ENCODE measurements around the gene HSPA12A. TPM values are rescaled to one million over a fixed set of nuclear protein-coding genes. Genes with fewer than 3 reads are reported as not detected.

Gene HSPA12A
- total RNA-seq, 4 donors from 2014 or later = 20.2 to 55.1 (median 32.5) TPM

DNA sequence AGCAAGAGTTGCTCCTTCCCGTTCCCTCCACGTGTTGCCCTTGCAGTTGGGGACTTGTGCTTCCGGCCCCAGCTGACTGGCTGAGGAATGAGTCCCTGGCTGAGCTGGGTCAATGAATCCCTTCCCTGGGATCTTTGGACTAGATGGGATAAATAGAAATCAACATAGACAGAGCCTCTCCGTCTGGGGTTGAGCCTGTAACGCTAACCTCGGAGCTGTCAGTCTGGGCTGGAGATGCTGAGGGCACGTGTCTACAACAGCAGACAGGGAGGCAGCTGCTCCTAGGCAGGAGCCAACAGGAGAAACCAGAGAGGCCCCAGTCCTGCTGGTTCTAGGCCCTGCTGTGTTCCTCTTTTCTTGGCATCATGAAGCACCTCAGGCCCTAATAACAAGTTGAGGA, 42.3 kb upstream of the HSPA12A start:
- DNase-seq (ENCODE audit: low spot score) (no peak), ATAC-seq (ENCODE audit: low FRiP score) (no peak)
- TF ChIP-seq, protein P1, sequence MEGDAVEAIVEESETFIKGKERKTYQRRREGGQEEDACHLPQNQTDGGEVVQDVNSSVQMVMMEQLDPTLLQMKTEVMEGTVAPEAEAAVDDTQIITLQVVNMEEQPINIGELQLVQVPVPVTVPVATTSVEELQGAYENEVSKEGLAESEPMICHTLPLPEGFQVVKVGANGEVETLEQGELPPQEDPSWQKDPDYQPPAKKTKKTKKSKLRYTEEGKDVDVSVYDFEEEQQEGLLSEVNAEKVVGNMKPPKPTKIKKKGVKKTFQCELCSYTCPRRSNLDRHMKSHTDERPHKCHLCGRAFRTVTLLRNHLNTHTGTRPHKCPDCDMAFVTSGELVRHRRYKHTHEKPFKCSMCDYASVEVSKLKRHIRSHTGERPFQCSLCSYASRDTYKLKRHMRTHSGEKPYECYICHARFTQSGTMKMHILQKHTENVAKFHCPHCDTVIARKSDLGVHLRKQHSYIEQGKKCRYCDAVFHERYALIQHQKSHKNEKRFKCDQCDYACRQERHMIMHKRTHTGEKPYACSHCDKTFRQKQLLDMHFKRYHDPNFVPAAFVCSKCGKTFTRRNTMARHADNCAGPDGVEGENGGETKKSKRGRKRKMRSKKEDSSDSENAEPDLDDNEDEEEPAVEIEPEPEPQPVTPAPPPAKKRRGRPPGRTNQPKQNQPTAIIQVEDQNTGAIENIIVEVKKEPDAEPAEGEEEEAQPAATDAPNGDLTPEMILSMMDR (IDR thresholded peaks at IDR 0.05) = no peak

DNA sequence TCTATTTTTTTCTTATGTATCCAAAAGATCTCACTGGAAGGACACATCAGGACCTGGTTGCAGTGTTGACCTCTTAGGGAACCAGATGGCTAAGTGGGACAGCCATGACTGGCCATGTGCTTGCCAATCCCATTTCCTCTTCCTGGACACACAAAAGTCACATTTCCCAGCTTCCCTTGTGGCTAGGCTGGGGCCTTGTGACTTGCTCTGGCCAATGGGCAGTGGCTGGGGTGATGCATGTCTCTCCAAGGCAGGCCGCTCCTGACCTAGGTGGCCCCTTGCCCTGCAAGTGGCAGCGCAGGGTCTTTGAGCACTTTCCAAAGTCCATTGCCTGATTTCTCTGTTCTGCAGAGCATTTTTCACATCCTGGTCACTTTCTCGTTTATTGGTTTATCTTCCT, 41.7 kb upstream of the HSPA12A start:
- TF ChIP-seq, protein P1 (IDR thresholded peaks at IDR 0.05) = no peak
- DNase-seq (ENCODE audit: low spot score) = no peak

GRCh38 chr10:116783011-116783655, 40.8 kb upstream of the HSPA12A start:
- no peak for ATAC-seq (ENCODE audit: low FRiP score)
- TF ChIP-seq, protein P1 (IDR thresholded peaks at IDR 0.05) = no peak

More for the DNA sequence above, 41.7 kb upstream of the HSPA12A start:
- ATAC-seq (ENCODE audit: low FRiP score) = no peak

GRCh38 chr10:116781370-116781884, 39.1 kb upstream of the HSPA12A start:
- TF ChIP-seq, protein P1 (IDR thresholded peaks at IDR 0.05) = no peak
- ATAC-seq (ENCODE audit: low FRiP score) (no peak), DNase-seq (ENCODE audit: low spot score) (no peak)

More at GRCh38 chr10:116783011-116783655, 40.8 kb upstream of the HSPA12A start:
- no peak for DNase-seq (ENCODE audit: low spot score)

DNA sequence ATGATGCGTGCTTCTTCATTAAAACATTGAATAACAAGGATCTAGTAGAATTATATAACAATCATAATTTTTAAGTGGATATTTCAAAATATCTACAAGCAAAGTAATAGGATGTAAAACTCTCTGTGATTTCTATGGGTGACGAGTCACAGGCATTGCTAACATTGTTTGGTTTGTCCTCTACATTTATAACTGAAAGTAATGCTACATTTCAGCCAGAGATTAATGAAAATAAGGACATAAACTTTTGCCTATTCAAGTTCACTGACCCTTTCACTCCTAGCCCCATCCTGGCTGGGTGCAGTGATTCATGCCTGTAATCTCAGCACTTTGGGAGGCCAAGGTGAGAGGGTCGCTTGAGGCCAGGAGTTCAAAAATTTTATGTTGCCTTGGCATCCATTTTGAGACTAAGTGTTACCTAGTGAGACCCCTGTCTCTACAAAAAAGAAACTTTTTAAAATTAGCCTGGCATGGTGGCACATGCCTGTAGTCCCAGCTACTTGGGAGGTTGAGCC, 38.4 kb upstream of the HSPA12A start:
- TF ChIP-seq, protein P1 (IDR thresholded peaks at IDR 0.05) = no peak
- no peak for ATAC-seq (ENCODE audit: low FRiP score)

GRCh38 chr10:116779076-116779687, 36.8 kb upstream of the HSPA12A start:
- no peak for DNase-seq (ENCODE audit: low spot score)
- TF ChIP-seq, protein P1 (IDR thresholded peaks at IDR 0.05) = no peak

More for the DNA sequence above, 38.4 kb upstream of the HSPA12A start:
- no peak for DNase-seq (ENCODE audit: low spot score)

More at GRCh38 chr10:116779076-116779687, 36.8 kb upstream of the HSPA12A start:
- ATAC-seq (ENCODE audit: low FRiP score) = no peak
